Measurements from ENCODE around the gene MIGA2. TPM values are rescaled to one million over a fixed set of nuclear protein-coding genes. Genes with fewer than 3 reads are reported as not detected.
A peak's percentile ranks its signal among the peaks of the same experiment; 100 is the strongest.

Gene MIGA2
- total RNA-seq, 4 donors from 2014 or later = 37.7 to 66.1 (median 47.4) TPM

DNA sequence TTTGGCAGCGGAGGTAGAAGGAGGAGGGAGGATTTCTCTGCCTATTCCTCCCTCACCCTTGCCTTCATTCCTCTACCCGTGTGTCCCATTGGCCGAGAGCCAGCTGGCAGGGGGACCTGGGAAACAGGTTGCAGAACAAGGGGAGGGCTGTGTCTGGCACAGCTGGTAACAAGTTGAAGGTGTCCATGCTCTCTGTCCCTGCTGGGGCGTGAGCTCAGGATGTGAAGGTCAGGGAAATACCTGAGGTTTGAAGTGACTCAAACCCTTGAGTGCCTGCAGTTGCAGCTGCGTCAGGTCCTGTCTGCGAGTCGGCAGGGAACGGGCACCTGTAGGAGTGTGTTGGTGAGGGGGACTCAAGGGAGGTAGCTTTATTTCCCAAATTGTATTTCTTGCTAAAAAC lies 16.2 kb downstream of the MIGA2 start:
- TF ChIP-seq, protein P1, sequence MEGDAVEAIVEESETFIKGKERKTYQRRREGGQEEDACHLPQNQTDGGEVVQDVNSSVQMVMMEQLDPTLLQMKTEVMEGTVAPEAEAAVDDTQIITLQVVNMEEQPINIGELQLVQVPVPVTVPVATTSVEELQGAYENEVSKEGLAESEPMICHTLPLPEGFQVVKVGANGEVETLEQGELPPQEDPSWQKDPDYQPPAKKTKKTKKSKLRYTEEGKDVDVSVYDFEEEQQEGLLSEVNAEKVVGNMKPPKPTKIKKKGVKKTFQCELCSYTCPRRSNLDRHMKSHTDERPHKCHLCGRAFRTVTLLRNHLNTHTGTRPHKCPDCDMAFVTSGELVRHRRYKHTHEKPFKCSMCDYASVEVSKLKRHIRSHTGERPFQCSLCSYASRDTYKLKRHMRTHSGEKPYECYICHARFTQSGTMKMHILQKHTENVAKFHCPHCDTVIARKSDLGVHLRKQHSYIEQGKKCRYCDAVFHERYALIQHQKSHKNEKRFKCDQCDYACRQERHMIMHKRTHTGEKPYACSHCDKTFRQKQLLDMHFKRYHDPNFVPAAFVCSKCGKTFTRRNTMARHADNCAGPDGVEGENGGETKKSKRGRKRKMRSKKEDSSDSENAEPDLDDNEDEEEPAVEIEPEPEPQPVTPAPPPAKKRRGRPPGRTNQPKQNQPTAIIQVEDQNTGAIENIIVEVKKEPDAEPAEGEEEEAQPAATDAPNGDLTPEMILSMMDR (IDR thresholded peaks at IDR 0.05) = no peak
- no peak for TF ChIP-seq POLR2A (IDR thresholded peaks at IDR 0.05)
- intact Hi-C loops (cut with DNase I; ENCODE audit: low total_unique reads) = no loop called here
- peak; percentile 57 to 91 for DNase-seq (ENCODE audit: low spot score in 2 of 2)
- WGBS, 2 donors = 58 to 68% methylated on average over 8 of the region's 8 CpGs
- no peak overlapping the region for H3K4me3 ChIP-seq (ENCODE audit: low read depth, poor library complexity, severe bottlenecking)

DNA sequence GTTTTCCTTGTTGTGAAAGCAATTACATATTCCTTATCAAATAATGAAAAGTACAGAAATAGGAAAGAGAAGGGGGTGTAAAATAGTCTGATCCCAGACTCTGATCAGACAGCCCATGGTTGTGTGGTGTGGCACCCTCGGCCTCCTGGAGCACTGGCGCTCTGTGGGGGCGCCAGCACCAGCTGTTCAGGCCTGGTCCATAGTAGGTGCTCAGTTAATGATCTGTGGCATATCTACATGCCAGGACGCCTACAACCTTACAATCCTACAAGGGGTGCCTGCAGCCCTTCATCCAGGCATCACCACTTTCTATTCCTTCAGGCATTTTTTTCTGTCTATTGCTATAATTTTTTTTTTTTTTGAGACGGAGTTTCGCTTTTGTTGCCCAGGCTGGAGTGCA lies 16.6 kb downstream of the MIGA2 start:
- WGBS, 2 donors = 86 to 90% methylated on average over 6 of the region's 6 CpGs
- H3K4me3 ChIP-seq (ENCODE audit: low read depth, poor library complexity, severe bottlenecking) = no peak overlapping the region
- TF ChIP-seq POLR2A (IDR thresholded peaks at IDR 0.05) = no peak
- TF ChIP-seq, protein P1 (IDR thresholded peaks at IDR 0.05) = no peak
- intact Hi-C loops (cut with DNase I; ENCODE audit: low total_unique reads) = no loop called here
- DNase-seq (ENCODE audit: low spot score in 2 of 2) = no peak

DNA sequence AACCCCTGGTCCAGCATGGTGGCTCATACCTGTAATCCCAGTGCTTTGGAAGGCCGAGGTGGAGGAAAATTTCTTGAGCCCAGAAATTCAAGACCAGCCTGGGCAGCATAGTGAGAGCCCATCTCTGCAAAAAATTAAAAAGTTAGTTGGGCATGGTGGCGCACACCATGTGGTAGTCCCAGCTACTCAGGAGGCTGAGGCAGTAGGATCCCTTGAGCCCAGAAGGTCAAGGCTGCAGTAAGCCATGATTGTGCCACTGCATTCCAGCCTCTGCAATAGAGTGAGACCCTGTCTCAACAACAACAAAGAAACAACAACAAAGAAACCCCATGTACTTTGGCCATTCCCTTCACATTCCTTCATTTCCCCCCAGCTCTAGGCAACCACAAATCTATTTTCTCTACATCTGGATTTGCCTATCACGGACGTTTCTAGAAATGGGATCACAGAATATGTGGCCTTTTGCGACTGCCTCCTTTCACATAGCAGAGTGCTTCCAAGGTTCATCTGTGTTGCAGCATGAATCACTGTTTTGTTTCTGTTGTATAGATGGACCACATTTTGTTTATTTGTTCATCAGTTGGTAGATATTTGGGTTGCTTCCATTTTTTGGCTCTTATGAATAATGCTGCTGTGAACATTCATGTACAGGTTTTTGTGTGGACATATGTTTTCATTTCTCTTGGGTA lies 17.9 kb downstream of the MIGA2 start:
- DNase-seq (ENCODE audit: low spot score in 2 of 2) = no peak
- no peak for TF ChIP-seq POLR2A (IDR thresholded peaks at IDR 0.05)
- TF ChIP-seq, protein P1 (IDR thresholded peaks at IDR 0.05) = no peak
- intact Hi-C loops (cut with DNase I; ENCODE audit: low total_unique reads) = no loop called here
- H3K4me3 ChIP-seq (ENCODE audit: low read depth, poor library complexity, severe bottlenecking) = no peak overlapping the region
- 80 to 83% methylated on average over 5 of the region's 5 CpGs for WGBS, 2 donors

DNA sequence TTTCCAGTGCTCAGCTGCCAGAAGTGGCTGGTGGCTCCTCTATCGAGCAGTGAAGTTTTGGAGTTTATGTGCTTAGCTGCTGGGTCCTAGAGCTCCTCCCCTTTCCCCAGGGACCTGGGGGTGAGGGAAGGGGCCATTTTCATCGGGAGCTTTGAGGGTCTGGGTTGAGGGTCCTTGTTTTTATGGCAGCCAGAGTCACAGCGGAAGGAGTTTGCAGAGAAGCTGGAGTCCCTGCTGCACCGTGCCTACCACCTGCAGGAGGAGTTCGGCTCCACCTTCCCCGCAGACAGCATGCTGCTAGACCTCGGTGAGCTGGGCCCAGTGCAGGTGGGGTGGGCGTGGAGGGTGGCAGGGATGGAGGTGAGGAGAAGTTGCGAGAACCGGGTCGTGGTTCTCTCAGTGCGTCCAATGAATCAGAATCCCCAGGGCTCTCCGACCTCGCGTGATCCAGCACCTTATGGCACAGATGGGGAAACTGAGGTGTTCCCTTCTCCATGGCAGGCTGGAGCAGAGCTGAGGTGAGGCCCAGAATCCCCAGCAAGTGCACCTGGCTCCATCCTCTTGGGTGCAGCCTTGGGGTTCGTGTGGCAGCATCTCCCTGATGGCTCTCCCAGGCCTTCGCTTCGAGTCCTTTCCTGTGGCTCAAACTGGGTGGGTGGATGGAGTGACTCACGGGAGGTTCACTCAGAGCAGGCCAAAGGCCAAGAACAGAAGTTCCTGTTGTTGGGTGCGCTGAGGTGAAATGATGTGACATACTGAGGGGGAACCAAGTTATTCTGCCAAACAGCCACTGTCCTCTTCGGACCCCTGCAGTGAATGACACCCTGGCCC lies 22.8 kb downstream of the MIGA2 start:
- no peak overlapping the region for H3K4me3 ChIP-seq (ENCODE audit: low read depth, poor library complexity, severe bottlenecking)
- TF ChIP-seq, protein P1 (IDR thresholded peaks at IDR 0.05) = no peak
- no peak for TF ChIP-seq POLR2A (IDR thresholded peaks at IDR 0.05)
- DNase-seq (ENCODE audit: low spot score in 2 of 2) = no peak
- intact Hi-C loops (cut with DNase I; ENCODE audit: low total_unique reads) = no loop called here
- 82 to 88% methylated on average over 17 to 21 of the region's 21 CpGs for WGBS, 2 donors

DNA sequence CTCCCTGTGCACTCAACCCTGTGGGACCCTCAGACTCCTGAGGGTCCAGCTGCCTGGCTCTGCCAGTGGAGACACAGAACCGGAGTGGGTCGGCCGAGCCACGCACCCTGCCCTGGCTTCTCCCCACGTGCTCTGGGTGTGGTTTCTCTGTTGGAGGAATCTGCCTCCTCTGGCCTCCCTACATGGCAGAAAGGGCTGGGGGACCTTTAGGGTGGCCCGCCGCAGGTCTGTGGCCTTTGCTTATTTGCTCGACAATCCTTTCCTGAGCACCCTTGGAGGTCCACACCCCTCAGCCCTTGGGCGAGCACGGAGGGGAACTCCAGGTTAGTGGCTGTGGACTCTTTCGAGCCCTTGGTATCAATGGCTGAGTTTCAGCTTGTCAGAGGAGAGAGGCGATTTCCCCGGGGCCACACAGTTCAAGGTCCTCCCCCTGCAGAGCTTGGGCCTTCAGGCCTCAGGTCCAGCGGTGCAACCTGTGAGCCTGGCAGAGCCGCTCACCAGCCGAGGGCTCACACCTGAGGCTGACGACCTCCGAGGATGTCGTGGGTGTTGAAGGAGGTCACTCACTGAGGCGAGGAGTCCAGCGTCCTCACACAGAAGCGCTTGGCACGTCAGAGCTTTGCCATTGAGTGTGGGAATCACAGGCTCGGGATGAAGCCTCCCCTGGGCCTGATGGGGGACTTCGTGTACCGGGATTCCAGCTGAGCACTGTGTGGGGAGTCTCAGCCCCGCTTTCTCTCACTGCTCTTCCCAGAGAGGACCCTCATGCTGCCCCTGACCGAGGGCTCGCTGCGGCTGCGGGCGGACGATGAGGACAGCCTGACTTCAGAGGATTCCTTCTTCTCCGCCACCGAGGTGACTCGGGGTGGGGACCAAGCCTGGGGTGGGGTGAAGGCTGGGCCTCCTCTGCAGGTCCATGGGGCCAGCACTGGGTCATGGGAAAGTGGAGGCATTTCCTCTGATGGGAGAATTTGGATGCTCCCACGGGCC lies 23.7 kb downstream of the MIGA2 start:
- 94% methylated on average over 34 to 36 of the region's 37 CpGs for WGBS, 2 donors
- TF ChIP-seq, protein P1 (IDR thresholded peaks at IDR 0.05) = no peak
- no peak for TF ChIP-seq POLR2A (IDR thresholded peaks at IDR 0.05)
- intact Hi-C loops (cut with DNase I; ENCODE audit: low total_unique reads) = no loop called here
- no peak for DNase-seq (ENCODE audit: low spot score in 2 of 2)
- H3K4me3 ChIP-seq (ENCODE audit: low read depth, poor library complexity, severe bottlenecking) = no peak overlapping the region
